Measurements from ENCODE around the gene PSG4.
"Not testable (repeated sequence)": the region's sequence is repeated elsewhere in the genome, so short reads cannot be mapped to it uniquely, and the experiment has no call there.

PSG4 gene

DNA sequence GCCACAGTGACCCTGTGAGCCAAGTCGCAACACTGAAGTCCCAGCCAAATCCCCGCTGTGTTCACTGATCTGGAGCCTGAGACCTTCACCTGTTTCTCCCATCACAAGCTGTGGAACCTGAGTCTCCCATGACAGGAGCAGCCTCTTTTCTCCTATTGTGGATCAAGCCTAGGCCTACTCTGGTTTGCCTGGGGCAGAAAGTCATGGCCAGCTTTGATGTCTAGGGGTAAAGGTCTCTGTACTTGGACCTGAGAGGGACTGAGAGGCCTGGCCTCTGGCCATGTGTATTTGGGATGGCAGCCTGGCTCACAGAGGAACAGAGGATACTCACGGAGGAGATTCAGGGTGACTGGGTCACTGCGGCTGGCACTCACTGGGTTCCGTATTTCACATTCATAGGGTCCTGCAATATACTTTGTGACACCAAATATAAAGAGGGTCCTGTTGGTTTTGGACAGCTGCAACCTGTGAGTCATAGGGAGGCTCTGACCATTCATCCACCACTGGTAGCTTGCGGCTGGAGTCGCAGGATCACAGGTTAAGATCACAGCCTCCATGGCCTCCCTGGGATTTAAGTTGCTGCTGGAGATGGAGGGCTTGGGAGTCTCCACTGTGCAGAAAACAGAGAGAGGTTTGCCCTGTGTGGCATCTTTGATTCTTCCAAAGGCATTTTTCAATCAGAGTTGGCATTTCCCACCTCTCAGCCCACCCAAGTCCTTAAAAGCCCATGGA lies 7.6 kb downstream of the PSG4 start:
- DNase-seq, result not testable (repeated sequence)

DNA sequence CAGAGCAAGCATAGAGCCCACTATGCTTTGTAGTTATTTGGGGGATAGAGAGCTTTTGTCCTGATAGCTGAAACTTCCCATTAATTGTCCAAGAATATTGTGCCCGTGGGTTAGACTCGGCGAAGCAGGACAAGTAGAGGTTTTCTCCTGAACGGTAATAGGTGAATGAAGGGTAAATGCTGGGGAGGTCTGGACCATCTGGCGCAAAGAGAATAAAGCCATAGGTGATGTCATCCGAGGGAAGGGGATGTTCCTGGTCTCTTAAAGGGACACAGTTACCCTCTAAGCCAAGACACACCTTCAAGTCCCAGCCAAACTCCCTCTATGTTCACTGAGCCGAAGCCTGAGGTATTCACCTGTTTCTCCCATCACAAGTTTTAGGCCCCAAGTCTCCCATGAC lies 11.0 kb downstream of the PSG4 start:
- DNase-seq, result not testable (repeated sequence)

DNA sequence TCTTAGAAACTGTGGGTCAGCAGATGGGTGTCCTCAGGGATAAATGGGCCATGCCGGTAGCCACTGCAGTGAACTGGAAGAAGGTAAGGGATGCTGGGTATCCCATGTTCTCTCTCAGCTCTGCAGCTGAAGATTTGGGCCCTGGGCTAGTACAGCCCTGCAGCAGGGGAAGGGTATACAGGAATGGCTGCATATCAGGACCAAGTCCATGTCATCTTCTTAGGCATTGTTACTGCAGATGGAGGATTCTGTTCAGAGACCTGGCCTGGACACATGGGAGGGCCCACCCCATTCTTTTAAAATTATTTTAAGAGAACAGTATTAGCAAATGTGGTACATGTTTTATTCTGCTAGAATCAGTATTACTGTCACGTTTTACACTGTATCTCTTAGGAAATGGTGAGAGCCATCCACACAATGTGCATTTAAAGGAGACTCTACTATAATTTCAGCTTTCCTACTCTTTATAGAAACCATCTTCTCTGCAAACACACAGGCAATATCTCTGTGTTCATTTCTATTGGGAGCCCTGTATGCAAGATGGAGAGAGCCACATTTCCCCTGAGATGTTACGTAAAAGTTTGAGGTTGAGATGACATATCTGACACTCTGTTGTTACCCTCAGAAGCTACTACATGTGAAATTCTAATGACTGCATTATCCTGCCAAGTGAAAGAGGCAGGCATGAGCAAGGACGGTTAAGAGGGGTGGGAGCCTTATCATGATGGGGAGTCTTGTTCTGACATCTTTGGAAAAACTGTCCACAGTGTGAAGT lies 12.9 kb downstream of the PSG4 start:
- DNase-seq, result not testable (repeated sequence)

DNA sequence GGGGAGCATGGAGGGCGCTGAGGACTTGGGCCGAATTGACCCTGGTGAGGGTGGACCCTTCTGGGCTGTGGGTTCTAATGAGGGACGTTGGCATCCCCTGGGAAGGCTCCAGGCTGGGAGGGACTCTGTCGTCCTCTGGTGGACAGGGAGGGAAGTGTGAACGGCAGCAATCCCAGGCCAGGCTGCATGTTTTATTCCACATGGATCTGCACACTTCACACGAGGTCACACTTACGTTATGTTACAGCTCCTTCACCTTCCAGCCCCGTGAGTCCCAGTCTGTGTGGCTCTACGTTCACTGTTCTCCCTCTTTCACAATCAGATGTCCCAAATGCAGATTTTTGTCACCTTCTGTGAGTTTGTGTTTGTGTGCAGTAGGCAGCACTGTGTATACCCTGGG lies 17.3 kb downstream of the PSG4 start:
- DNase-seq, result not testable (repeated sequence)

DNA sequence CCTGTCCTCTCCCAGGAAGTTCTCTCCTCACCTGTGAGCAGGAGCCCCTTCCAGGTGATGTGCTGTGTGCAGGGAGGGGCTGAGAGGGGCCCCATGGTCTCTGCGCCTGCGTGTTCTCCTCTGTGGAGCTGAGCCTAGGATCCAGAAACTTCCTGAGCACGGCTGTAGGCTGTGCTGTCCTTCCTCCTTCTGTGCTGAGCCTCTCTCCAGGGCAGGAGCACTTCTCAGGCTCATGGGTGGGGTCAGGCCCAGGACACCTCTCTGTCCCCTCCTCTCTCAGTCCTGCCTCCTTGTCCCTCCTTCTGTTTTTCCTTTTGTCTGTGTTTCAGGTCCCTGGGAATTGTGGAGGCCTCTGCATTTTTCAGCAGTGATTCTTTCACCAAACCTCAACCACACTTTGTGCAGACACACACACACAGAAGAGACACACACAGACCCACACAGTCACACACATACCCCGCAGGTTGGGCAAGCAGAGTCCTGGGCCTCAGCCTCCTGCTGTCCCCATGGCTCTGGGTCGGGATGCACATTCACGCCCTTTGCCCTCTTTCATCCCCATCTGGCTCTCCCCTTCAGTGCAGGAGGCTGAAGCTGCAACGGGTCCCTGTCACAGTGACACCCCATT lies 19.0 kb downstream of the PSG4 start, which contains the start of gene PSG5:
PSG5 (minus strand) TSS at position 226 of the 625 bp plus-strand sequence; CDS start at position 95, 131 bp downstream.
- DNase-seq, result not testable (repeated sequence)

DNA sequence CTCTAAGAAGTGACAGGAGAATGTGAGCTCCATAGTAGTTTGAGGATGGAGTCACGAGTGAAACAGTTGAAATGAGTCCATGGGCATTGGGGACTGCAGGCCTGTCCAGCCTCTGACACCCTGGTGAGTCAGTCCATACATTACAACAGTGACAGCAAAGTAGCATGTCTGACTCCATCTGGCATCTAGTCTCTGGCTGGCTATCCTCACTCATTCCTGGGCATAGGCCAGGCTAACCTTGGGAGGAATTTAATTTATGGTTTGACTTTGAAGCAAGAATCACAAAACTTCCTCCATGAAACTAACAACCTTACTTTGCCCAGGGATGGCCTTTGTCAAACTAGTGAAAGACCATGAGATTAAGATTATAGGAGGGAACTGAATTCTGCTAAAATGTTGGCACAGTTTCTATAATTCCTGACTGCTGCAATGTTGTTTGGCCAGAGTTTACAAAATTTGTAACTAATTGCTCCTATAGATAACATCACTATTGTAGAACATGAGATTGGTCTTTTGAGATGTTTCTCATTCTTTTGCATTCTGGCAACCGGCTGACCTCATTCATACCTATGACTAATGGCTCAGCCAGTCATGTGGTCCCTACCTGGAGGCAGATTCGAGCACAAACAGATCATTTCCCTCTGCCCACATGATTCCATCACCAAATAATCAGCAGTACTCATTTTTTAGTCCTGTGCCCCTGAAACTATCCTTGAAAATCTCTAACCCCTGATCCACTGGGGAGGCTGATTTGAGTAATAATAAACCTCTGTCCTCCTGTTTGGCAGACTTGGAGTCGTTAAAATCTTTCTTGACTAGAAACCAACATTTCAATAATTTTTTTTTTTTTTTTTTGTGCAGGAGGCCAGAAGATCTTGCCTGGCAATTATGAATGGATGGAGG lies 23.3 kb downstream of the PSG4 start:
- DNase-seq, result not testable (repeated sequence)

DNA sequence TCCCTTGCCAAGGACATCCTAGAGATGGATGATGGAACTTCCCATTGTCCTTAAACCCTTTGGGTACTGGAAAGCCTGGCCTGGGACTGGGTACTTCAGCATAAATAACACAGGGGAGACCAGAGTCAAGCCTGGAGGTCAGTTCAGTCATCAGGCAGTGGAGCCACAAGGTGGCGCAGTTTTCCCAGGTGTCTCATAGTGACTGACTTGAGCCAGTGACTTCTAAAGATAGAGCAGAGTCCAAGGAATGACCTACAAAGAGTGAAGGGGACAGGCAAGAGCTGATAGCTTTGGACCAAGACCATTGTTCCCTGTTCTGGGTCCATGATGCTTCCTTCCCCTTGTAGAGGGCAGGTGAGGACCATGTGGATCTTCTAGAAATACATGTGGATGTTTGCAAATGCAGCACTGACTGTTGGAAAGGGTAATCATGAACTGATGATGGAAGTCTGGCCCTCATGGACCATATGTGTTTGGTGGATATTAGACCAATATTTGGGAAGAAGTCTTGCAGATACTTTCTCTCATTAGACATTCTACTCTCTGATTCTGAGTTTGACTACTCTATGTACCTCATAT lies 25.8 kb downstream of the PSG4 start:
- not testable (repeated sequence) for DNase-seq

DNA sequence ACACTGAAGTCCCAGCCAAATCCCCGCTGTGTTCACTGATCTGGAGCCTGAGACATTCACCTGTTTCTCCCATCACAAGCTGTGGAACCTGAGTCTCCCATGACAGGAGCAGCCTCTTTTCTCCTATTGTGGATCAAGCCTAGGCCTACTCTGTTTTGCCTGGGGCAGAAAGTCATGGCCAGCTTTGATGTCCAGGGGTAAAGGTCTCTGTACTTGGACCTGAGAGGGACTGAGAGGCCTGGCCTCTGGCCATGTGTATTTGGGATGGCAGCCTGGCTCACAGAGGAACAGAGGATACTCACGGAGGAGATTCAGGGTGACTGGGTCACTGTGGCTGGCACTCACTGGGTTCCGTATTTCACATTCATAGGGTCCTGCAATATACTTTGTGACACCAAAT lies 26.9 kb downstream of the PSG4 start:
- DNase-seq, result not testable (repeated sequence)

DNA sequence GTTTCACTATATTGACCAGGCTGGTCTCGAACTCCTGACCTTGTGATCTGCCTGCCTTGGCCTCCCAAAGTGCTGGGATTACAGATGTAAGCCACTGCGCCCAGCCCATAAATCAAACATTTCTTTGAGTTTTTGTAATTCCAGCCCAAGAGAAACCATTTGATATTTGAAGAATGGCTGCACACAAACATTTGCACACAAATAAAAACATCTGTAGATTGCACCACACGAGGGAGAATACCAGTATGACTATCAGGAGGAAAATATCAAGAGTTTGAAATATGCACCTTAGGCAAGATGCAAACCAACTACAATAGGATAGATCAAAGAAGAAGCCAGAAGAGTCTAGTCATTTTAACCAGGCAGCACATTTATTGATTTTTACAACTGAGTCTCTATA lies 39.5 kb downstream of the PSG4 start:
- DNase-seq, result not testable (repeated sequence)

DNA sequence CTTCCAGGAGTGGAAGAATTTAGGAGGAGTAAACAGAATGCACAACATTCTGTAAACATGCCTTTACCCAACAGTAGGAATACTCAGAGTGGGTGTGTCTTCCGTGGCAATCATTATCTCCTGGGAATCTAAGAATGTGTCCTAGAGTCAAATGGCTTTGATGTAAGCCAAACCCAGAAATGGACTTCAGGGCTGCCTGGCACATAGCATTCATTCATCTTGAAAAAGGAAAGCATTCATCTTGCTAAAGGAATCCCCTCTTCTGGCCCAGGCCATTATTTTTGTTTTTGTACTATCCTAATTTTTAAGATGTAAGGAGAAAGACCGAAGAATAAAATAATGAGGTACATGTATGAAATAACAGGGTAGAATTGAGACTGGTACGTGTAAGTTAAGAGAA lies 42.3 kb downstream of the PSG4 start:
- not testable (repeated sequence) for DNase-seq

DNA sequence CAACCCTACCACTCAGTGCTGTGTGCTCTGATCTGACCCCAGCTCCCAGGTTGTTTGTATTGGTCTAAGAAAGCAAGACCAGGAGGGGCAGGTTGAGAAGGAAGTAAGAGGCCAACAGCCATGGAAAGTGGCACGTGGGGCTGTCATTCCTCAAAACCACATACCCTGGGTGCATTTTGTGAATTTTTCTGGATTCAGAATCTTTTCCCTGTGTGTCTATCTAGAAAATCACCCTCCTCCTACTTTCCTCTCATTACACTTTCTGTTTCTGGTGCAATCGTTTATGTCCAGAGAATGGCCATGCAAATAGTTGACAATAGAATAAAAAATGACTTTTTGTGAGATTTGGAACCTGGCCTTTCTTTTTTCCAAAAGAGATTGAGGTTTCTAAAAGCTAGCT lies 43.2 kb downstream of the PSG4 start:
- not testable (repeated sequence) for DNase-seq

DNA sequence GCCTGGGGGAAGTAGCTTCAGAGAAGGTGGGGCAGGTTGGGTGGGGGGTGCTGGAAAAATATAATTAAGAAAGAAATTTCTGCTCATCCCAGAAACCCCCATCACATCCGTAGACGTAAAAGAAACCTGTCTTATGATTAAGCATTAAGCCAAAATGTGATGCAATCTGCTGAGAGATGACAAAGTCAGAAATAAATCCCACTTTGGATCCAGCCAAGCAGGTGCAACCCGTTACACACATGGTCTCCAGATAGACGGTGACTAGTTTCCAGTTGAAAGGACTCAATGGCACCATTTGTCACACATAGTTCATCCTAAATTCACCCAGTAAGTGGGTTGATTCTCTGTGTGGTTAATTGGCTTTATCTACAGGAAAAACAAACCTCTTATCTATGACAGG lies 53.2 kb downstream of the PSG4 start:
- DNase-seq, result no peak

DNA sequence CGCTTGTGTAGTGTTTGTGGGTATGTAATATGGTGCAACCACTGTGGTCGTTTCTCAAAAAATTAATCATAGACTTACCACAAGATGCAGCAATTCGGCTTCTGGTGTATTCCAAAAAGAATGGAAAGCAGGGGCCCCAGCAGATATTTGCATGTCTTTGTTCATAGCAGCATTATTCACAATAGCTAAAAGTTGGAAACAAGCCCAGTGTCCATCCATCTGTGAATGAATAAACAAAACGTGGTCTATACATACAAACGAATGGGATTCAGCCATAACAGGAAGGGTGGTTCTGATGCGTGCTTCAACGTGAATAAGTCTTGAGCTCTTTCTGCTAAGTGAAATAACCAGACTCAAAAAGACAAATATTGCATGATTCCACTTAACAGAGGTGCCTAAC lies 55.6 kb downstream of the PSG4 start:
- not testable (repeated sequence) for DNase-seq

DNA sequence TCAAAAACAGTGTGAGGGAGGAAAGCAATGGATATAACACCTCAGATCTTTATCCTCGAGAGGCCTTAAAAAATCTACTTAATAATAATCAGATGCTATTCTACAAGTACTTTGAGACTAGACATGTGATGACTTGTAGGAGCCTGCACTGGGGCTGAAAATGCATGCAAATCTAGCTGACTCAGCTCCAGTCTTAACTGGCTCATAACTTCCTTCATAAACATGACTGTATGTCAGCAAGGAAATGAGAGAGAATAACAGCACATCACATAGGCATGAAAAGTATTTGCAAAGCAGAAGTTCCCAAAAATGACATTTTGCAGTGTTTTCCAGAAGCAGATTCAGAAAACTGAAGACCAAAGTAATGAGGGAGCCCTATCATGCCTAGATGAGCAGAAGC lies 57.2 kb downstream of the PSG4 start:
- no peak for DNase-seq

Measured in activated CD4-positive, alpha-beta T cell treated with anti-CD3 and anti-CD28 coated beads, Interleukin-2, amount 50 U/mL, for 16 hours (primary cell).